T47D (cell line): ENCODE data around the gene TRIM38.
"Not testable (repeated sequence)": the region's sequence is repeated elsewhere in the genome, so short reads cannot be mapped to it uniquely, and the experiment has no call there.

Experiments
- DNase-seq, 2 experiments: peaks; one replicate each; pipeline versions ENCODE4 v3.0.0 to v3.0.0-alpha.2; 2011 to 2012; ENCODE audit warnings: low read depth in 1 of 2, low spot score in 1 of 2
- JUND ChIP-seq: IDR thresholded peaks from 2 replicates; pipeline ENCODE4 v1.6.1; 2012; ENCODE audit warnings: low read depth
- in situ Hi-C: cut with HindIII; loops from 2 replicates; pipeline ENCODE4 v1.10.0; 2016; ENCODE audit warnings: low sequenced_read_pairs, low pct_unique_long_range_greater_than_20kb

Gene TRIM38

DNA sequence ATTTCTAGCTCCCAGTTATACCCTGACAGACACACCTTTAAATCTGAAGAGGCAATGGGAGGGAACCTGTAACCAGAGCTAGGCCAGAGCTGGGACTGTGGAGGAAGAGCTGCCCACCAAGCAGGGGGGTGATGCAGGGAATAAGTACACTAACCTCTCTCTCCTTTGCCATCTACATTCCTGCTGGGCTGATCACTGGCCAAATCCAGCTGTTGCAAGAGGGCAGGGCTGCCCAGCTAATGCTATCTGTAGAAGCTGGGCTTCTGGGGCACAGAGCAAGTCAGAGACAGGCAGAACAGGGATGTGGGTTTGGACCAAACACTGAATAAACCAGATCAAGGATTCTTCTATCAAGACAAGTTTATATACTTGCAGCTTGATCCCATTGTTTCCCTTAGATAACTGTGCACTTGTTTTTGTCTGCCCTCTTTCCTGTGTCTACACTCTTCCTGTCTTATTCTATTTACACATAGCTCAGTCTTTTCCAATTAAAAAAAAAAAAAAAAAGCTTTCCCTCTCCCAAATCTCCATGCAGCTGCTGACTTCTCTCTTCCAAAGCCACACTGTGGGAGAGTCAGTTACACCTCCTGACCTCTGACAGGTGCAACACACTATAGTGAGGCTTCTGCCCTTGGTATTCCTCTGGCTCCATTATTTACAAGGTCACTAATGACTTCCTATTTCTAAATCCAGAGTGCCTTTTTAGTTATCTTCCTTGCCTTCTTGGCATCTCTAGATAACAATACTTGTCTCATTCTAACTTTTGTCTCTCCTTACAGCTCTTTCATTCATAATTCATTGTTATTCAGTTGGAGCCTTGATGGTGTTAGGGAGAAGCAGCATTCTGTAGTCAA is 43.7 kb downstream of the TRIM38 start:
- TF ChIP-seq JUND, result no peak
- in situ Hi-C loops, result no loop called here

DNA sequence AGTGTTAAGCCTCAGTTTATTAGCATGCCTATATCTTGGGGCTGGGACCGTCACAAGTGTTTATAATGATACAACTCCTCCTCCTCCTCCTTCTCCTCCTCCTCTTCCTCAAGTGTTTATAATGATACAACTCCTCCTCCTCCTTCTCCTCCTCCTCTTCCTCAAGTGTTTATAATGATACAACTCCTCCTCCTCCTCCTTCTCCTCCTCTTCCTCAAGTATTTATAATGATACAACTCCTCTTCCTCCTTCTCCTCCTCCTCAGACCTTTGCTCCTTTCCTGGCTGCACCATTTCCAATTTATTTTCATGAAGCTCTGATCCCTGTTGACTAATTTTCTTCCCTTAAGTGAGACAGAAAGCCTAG is 44.3 kb downstream of the TRIM38 start:
- in situ Hi-C loops, result not testable (repeated sequence)

More for the DNA sequence above, 43.7 kb downstream of the TRIM38 start:
- no peak for DNase-seq

DNA sequence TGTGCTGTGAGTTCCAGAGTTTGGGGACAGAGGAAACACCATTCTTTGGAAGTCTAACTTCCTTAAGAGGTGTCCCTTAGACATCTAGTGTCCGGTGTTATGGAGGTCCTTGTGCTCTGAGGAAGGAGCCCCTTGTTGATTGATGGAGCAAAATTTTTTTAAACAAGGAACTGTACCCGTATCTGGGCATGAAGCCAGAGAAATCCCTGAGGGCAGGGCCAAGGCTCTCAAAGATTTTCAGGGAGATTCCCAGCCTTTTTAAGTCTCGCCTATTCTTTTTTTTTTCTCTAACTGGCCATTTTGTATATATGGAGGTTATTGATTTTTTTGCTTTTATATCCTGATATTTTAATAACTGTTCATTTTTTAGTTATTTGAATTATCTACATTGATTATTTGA is 45.9 kb downstream of the TRIM38 start:
- in situ Hi-C loops, result no loop called here
- DNase-seq, result no peak
- TF ChIP-seq JUND, result no peak

More for the DNA sequence above, 44.3 kb downstream of the TRIM38 start:
- DNase-seq, result not testable (repeated sequence)

DNA sequence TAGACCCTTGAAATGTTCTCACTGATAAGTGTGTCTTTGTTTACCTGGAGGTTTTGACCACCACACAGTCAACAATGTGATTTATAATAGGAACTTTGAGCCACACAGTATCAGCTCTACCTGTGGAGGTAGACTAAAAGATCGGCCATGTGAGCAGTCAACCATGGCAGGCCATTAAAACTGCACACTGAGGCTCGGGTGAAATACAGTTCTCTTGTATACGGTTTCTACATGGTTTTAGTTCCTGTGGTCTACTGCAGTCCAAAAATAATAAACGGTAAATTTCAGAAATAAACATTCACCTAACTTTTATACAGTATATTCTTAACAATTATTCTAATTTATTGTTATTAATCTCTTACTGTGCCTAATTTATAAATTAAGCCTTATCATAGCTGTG is 47.2 kb downstream of the TRIM38 start:
- in situ Hi-C loops, result no loop called here
- DNase-seq, result no peak
- no peak for TF ChIP-seq JUND

DNA sequence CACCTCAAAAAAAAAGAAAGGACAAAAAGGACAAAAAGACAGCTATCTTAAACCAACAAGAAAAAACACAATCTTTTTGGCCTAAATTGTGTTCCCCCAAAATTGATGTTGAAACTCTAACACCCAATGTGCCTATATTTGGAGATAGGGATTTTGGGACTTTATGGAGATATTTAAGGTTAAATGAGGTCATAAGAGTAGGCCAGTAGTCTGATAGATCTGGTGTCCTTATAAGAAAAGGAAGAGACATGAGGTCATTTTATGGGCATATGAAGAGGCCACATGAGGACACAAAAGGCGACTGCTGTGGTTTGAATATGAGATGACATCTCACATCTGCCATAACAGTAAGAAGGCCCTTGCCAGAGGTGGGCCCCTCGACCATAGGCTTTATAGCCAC is 49.5 kb downstream of the TRIM38 start:
- TF ChIP-seq JUND, result no peak
- DNase-seq, result no peak
- in situ Hi-C loops, result no loop called here

- DNase-seq, in situ Hi-C loops: not testable (repeated sequence)
Observed at GRCh38 chr6:26014386-26014785, 51.8 kb downstream of the TRIM38 start.

DNA sequence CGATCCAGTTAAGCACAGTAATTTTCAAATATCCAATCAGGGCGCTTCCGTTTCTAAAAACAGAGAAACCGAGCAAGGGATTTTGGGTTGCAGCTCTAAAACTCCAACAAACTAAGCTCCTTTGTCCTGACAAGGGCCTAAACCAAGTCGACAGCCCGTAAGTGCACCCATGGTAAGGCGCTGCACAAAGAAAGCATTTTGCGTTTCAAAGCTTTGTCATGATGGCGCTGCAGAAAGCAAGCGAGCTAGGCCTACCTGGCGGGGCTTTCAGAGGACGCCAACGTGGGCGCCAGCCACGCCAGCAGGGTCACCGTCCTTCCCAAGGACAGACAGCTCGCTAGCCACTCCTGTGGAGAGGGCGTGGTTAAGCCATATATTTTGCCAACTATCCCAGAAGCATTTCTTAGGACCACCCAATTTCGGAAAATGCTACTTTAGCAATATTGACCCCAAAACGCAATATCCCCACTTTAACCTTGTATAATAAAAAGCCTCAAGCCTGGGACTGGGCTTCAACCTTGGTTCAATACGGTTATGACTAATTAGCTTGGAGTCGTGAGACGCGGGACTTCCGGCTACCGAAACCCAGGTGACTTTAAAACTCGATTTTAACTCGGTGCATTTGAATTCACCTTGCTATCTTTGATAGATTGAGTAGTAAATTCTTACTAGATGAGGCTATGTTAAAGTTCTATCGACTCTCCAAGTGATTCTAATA is 53.8 kb downstream of the TRIM38 start:
- in situ Hi-C loops, result no loop called here
- DNase-seq, result no peak
- TF ChIP-seq JUND, result no peak

DNA sequence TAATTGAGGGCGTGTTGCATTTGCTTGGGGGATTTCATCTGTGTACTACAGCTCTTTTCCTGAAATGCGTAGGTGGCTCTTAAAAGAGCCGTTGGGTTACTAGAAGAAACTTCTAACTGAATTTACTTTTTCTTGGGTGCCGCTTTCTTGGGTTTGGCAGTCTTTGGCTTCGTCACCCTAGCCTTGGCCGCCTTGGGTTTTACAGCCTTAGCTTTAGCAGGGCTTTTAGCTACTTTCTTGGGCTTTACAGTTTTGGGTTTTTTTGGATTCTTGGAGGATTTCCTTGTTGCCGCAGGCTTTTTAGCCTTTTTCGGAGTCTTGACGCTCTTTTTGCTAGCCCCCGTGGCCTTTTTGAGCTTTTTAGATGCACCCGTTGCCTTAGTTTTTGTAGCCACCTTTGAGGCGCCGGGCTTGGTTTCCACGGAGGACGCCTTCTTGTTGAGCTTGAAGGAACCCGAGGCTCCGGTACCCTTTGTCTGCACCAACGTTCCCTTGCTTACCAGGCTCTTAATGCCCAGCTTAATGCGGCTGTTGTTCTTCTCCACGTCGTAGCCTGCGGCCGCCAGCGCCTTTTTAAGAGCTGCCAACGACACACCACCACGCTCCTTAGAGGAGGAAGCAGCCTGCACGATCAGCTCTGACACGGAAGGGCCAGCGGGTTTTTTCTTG is 54.5 kb downstream of the TRIM38 start:
- in situ Hi-C loops, result no loop called here
- no peak for TF ChIP-seq JUND
- DNase-seq, result no peak

DNA sequence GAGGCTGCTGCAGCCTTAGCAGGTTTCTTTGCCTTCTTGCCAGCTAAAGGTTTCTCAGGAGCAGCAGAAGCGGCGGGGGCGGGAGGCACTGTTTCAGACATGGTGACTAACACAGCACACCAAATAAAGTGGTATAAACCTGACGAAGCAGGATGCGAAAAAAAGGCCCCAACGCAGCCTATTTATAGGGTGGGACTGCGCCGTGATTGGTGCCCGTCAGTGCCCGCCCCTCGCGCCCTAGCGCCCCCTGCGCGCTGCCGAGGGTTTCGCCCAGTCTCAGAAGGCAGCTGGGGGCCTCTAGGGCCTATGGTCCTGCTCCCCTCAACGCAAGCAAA is 55.0 kb downstream of the TRIM38 start:
- TF ChIP-seq JUND, result no peak
- DNase-seq, result no peak
- in situ Hi-C loops, result no loop called here

DNA sequence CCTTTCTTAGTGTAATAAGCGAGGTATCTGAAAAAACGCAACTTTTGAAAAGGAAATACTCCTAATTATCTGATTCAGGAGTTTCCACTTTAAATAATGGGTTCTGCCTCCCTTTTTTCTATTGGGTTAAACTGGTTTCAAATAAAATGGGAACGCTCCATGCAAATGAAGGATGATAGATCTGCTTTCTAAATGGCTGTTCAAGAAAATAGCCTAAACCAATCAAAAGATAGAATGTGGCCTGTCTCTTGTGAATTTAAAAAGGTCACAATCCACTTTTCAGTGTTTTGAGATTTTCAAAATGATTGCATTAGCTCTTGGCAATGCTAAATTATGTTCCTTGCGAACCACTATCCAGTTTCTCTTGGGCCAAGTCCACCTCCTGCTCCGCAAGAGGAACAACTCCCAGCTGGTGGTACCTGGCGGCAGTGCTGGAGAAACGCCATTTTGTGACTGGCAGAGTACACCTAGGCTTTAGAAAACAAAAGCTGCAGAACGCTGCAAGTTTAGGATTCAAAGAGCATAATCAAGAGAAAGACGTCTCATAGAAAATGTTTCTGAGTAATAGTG is 56.7 kb downstream of the TRIM38 start:
- in situ Hi-C loops, result no loop called here
- TF ChIP-seq JUND, result no peak
- no peak for DNase-seq

GRCh38 chr6:26019967-26020328 is 57.3 kb downstream of the TRIM38 start:
- in situ Hi-C loops, result no loop called here
- DNase-seq, result no peak

DNA sequence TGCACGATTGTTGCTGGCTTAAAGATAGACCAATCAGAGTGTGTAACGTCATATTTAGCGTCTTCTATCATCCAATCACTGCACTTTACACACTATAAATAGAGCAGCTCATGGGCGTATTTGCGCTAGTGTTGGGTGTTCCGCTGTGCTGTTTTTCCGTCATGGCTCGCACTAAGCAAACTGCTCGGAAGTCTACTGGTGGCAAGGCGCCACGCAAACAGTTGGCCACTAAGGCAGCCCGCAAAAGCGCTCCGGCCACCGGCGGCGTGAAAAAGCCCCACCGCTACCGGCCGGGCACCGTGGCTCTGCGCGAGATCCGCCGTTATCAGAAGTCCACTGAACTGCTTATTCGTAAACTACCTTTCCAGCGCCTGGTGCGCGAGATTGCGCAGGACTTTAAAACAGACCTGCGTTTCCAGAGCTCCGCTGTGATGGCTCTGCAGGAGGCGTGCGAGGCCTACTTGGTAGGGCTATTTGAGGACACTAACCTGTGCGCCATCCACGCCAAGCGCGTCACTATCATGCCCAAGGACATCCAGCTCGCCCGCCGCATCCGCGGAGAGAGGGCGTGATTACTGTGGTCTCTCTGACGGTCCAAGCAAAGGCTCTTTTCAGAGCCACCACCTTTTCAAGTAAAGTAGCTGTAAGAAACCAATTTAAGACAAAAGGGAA is 57.9 kb downstream of the TRIM38 start:
- TF ChIP-seq JUND, result no peak
- in situ Hi-C loops, result no loop called here

More at GRCh38 chr6:26019967-26020328, 57.3 kb downstream of the TRIM38 start:
- no peak for TF ChIP-seq JUND

More for the DNA sequence above, 57.9 kb downstream of the TRIM38 start:
- peak; percentile 82 to 96 for DNase-seq
